Erythroblast (primary cell): ENCODE results near the gene ZNF496.

ENCODE experiments used
- GATA1 ChIP-seq: IDR thresholded peaks from 2 replicates; pipeline ENCODE4 v1.6.1; 2011; ENCODE audit warnings: low read depth, mild to moderate bottlenecking, control low read depth, low read length, moderate library complexity
- POLR2A ChIP-seq: IDR thresholded peaks from 2 replicates; pipeline ENCODE4 v1.6.1; 2011; ENCODE audit warnings: mild to moderate bottlenecking, low read length

DNA sequence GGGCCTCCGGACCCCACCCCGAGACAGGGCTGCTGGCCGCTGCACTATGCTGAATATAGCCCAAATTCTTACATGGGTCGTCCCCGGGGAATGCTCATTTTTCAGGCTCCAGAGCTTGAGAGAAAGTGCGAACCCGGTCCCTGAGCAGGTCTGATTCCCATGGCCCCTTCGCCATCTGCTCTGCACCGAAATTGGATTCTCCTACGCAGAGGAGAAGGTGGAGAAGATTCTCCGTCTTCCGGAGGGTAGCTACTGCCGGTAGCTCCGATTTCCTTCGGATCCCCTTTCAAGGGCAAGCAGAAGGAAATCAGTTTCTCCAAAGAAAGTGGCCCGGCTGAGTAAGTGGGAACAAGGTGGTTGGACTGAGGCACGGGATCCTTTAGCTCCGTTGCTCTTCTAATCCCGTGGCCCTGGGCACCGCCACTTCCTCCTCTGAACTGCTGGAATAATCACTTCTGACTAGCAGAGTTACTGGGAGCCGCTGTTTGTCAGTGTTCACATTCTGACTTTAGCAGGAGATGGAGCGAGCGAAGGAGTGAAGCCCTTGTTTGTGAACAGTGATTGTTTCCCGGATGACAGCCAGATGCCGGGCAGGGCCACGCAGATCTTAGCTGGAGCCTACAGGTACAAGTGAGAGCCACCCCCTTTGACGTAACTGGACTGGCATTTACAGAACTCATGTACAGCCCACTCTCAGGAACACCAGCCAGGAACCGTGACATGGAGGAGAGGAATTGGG, 1.1 kb upstream of the ZNF496 start:
- TF ChIP-seq POLR2A (no peak), GATA1 (no peak)
